ENCODE results near the gene ATP13A2.
"Not testable (repeated sequence)": the region's sequence is repeated elsewhere in the genome, so short reads cannot be mapped to it uniquely, and the experiment has no call there.

ATP13A2 gene

GRCh38 chr1:16956775-16957174 is 55.0 kb downstream of the ATP13A2 start:
- no peak for DNase-seq

GRCh38 chr1:16955186-16955585 is 56.5 kb downstream of the ATP13A2 start:
- no peak for DNase-seq

- no peak for DNase-seq
Observed at GRCh38 chr1:16954579-16954978, 57.1 kb downstream of the ATP13A2 start.

GRCh38 chr1:16952376-16952775 is 59.4 kb downstream of the ATP13A2 start:
- not testable (repeated sequence) for DNase-seq

- not testable (repeated sequence) for DNase-seq
Observed at GRCh38 chr1:16949026-16949425, 62.7 kb downstream of the ATP13A2 start.

- DNase-seq = not testable (repeated sequence)
Observed at GRCh38 chr1:16948282-16948891, 63.3 kb downstream of the ATP13A2 start.

GRCh38 chr1:16946646-16947045 is 65.1 kb downstream of the ATP13A2 start:
- no peak for DNase-seq

- not testable (repeated sequence) for DNase-seq
Observed at GRCh38 chr1:16946185-16946584, 65.5 kb downstream of the ATP13A2 start.

- not testable (repeated sequence) for DNase-seq
Observed at GRCh38 chr1:16945512-16945911, 66.2 kb downstream of the ATP13A2 start.

- DNase-seq = no peak
Observed at GRCh38 chr1:16944038-16944437, 67.7 kb downstream of the ATP13A2 start.

GRCh38 chr1:16939386-16940180 is 72.1 kb downstream of the ATP13A2 start:
- not testable (repeated sequence) for DNase-seq

- no peak for DNase-seq
Observed at GRCh38 chr1:16938351-16939321, 73.1 kb downstream of the ATP13A2 start.

GRCh38 chr1:16936580-16936979 is 75.1 kb downstream of the ATP13A2 start:
- not testable (repeated sequence) for DNase-seq
